Measurements from ENCODE around the gene PSMA5.
"Not testable (repeated sequence)": the region's sequence is repeated elsewhere in the genome, so short reads cannot be mapped to it uniquely, and the experiment has no call there.

PSMA5 gene

DNA sequence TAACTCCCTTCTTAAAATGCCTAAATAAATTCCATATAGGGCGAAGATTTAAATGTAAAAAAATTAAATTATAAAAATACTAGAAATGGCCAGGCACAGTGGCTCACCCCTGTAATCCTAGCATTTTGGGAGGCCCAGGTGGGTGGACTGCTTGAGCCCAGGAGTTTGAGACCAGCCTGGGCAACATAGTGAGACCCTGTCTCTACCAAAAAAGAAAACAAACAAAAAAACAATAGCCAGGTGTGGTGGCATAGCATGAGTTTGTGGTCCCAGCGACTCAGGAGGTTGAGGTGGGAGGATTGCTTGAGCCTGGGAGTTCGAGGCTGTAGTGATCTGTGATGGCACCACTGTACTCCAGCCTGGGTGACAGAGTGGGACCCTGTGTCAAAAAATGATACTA, 46.3 kb downstream of the PSMA5 start:
- H2BK15ac ChIP-seq (ENCODE audit: low read length) = no peak overlapping the region
- no CpG with 5 or more reads among the region's 3 CpGs for WGBS, 2 donors (ENCODE audit: extremely low coverage in 2 of 2, insufficient read length in 2 of 2, insufficient replicate concordance in 1 of 2)
- no peak overlapping the region for H4K8ac ChIP-seq (ENCODE audit: low read depth, low read length)

DNA sequence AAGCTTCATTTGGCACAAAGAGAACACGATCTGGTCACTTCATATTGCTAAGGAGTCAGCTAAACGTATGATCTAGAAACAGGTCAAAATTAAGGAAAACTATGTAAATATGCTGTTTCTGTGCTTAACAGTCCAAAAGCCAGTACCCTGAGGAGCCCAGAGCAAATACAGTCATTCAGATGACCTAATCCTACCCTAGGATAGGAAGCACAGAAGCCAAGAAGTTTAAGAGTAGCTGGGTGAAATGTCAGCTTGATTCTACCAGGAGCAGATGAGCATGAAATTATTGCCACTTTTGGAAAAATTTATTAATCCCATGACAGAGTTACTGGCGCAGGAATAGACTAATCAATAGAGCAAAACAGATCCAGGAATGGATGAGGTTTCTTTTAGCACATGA, 46.8 kb downstream of the PSMA5 start:
- H3K23ac ChIP-seq (ENCODE audit: low read depth, low read length, poor library complexity) = no peak overlapping the region
- no peak overlapping the region for H2AFZ ChIP-seq (ENCODE audit: low read length)
- no peak overlapping the region for H3K4ac ChIP-seq (ENCODE audit: low read length)
- WGBS, 2 donors (ENCODE audit: extremely low coverage in 2 of 2, insufficient read length in 2 of 2, insufficient replicate concordance in 1 of 2) = no CpG with 5 or more reads among the region's 3 CpGs
- no peak overlapping the region for H4K8ac ChIP-seq (ENCODE audit: low read depth, low read length)
- H2BK5ac ChIP-seq (ENCODE audit: low read length) = no peak overlapping the region
- H3K14ac ChIP-seq (ENCODE audit: low read length) = no peak overlapping the region
- no peaks in the 10 kb centered on the region for H3K79me1 ChIP-seq (ENCODE audit: low read depth, low read length)
- no peak overlapping the region for H2BK12ac ChIP-seq (ENCODE audit: low read length)
- no peak overlapping the region for H2BK15ac ChIP-seq (ENCODE audit: low read length)
- H3K27me3 ChIP-seq (ENCODE audit: control insufficient read depth in 3 of 3, insufficient read depth in 3 of 3, low read depth in 1 of 3, low read length in 3 of 3) = no peaks in the 10 kb centered on the region
- no peak overlapping the region for H3K4me3 ChIP-seq (ENCODE audit: low read length in 2 of 2)
- no peaks in the 10 kb centered on the region for H3K36me3 ChIP-seq (replicated peaks in 1 of 2; ENCODE audit: control insufficient read depth in 2 of 2, insufficient read depth in 2 of 2, low read length in 2 of 2)
- H3K9me3 ChIP-seq (replicated peaks in 1 of 2; ENCODE audit: control insufficient read depth in 2 of 2, insufficient read depth in 1 of 2, low read depth in 1 of 2, low read length in 2 of 2) = peaks cover 0 to 6% of the 10 kb centered on the region in 2 donors
- H3K4me1 ChIP-seq (ENCODE audit: control insufficient read depth in 2 of 2, insufficient read depth in 1 of 2, low read depth in 1 of 2, low read length in 2 of 2) = peaks cover 0 to 8% of the 10 kb centered on the region in 2 donors
- H2AK5ac ChIP-seq (ENCODE audit: low read depth, low read length) = no peak overlapping the region
- no peak for DNase-seq (ENCODE audit: low spot score)
- no peak overlapping the region for H3K4me2 ChIP-seq (ENCODE audit: insufficient read depth, low read length, poor library complexity, severe bottlenecking)
- H3K9ac ChIP-seq (ENCODE audit: low read depth, low read length, poor library complexity) = no peak overlapping the region
- no peak overlapping the region for H3K18ac ChIP-seq (ENCODE audit: low read length)
- H3K27ac ChIP-seq (replicated peaks; ENCODE audit: low read length) = no peak overlapping the region
- no peak overlapping the region for H4K91ac ChIP-seq (ENCODE audit: low read depth, low read length, poor library complexity)
- no peak overlapping the region for H2BK120ac ChIP-seq (ENCODE audit: low read depth, low read length)

More for the DNA sequence above, 46.3 kb downstream of the PSMA5 start:
- Histone ChIP-seq H3K4me3 (ENCODE audit: low read length in 2 of 2) (no peak overlapping the region), H3K4me1 (ENCODE audit: control insufficient read depth in 2 of 2, insufficient read depth in 1 of 2, low read depth in 1 of 2, low read length in 2 of 2) (peaks cover 0 to 8% of the 10 kb centered on the region in 2 donors), H3K18ac (ENCODE audit: low read length) (no peak overlapping the region), H2BK120ac (ENCODE audit: low read depth, low read length) (no peak overlapping the region), H3K4ac (ENCODE audit: low read length) (no peak overlapping the region), H3K79me1 (ENCODE audit: low read depth, low read length) (no peaks in the 10 kb centered on the region), H3K27me3 (ENCODE audit: control insufficient read depth in 3 of 3, insufficient read depth in 3 of 3, low read depth in 1 of 3, low read length in 3 of 3) (no peaks in the 10 kb centered on the region), H3K14ac (ENCODE audit: low read length) (no peak overlapping the region), H4K91ac (ENCODE audit: low read depth, low read length, poor library complexity) (no peak overlapping the region), H3K23ac (ENCODE audit: low read depth, low read length, poor library complexity) (no peak overlapping the region), H3K9me3 (replicated peaks in 1 of 2; ENCODE audit: control insufficient read depth in 2 of 2, insufficient read depth in 1 of 2, low read depth in 1 of 2, low read length in 2 of 2) (peaks cover 2 to 4% of the 10 kb centered on the region in 2 donors), H2AK5ac (ENCODE audit: low read depth, low read length) (no peak overlapping the region), H3K36me3 (replicated peaks in 1 of 2; ENCODE audit: control insufficient read depth in 2 of 2, insufficient read depth in 2 of 2, low read length in 2 of 2) (no peaks in the 10 kb centered on the region), H3K9ac (ENCODE audit: low read depth, low read length, poor library complexity) (no peak overlapping the region), H3K4me2 (ENCODE audit: insufficient read depth, low read length, poor library complexity, severe bottlenecking) (no peak overlapping the region), H3K27ac (replicated peaks; ENCODE audit: low read length) (no peak overlapping the region), H2BK12ac (ENCODE audit: low read length) (no peak overlapping the region), H2BK5ac (ENCODE audit: low read length) (no peak overlapping the region), H2AFZ (ENCODE audit: low read length) (no peak overlapping the region)
- no peak for DNase-seq (ENCODE audit: low spot score)

DNA sequence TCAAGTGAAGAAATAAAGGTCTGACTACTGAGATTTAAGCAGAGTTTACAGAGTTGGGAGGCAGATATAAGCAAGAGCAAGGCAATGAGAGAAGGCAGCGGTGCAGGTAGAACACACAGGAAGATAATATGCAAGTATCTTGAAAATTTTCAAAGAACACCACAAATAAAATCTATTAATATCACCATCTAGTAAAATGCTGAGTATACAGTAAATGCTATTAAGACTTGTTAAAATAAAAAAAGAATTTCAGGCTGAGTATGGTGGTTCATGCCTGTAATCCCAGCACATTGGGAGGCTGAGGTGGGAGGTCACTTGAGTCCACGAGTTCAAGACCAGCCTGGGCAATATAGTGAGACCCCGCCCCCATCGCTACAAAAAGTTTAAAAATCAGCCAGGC, 48.5 kb downstream of the PSMA5 start:
- Histone ChIP-seq H2BK120ac (ENCODE audit: low read depth, low read length) (no peak overlapping the region), H4K8ac (ENCODE audit: low read depth, low read length) (no peak overlapping the region), H3K9ac (ENCODE audit: low read depth, low read length, poor library complexity) (no peak overlapping the region), H3K27me3 (ENCODE audit: control insufficient read depth in 3 of 3, insufficient read depth in 3 of 3, low read depth in 1 of 3, low read length in 3 of 3) (no peaks in the 10 kb centered on the region), H3K79me1 (ENCODE audit: low read depth, low read length) (no peaks in the 10 kb centered on the region), H3K36me3 (replicated peaks in 1 of 2; ENCODE audit: control insufficient read depth in 2 of 2, insufficient read depth in 2 of 2, low read length in 2 of 2) (no peaks in the 10 kb centered on the region), H3K4me2 (ENCODE audit: insufficient read depth, low read length, poor library complexity, severe bottlenecking) (no peak overlapping the region), H2AK5ac (ENCODE audit: low read depth, low read length) (no peak overlapping the region), H3K4me1 (ENCODE audit: control insufficient read depth in 2 of 2, insufficient read depth in 1 of 2, low read depth in 1 of 2, low read length in 2 of 2) (peaks cover 0 to 5% of the 10 kb centered on the region in 2 donors), H2BK15ac (ENCODE audit: low read length) (no peak overlapping the region), H3K27ac (replicated peaks; ENCODE audit: low read length) (no peak overlapping the region), H3K14ac (ENCODE audit: low read length) (no peak overlapping the region), H3K9me3 (replicated peaks in 1 of 2; ENCODE audit: control insufficient read depth in 2 of 2, insufficient read depth in 1 of 2, low read depth in 1 of 2, low read length in 2 of 2) (peaks cover 0 to 5% of the 10 kb centered on the region in 2 donors), H3K18ac (ENCODE audit: low read length) (no peak overlapping the region), H2AFZ (ENCODE audit: low read length) (no peak overlapping the region), H2BK12ac (ENCODE audit: low read length) (no peak overlapping the region), H4K91ac (ENCODE audit: low read depth, low read length, poor library complexity) (no peak overlapping the region), H2BK5ac (ENCODE audit: low read length) (no peak overlapping the region), H3K23ac (ENCODE audit: low read depth, low read length, poor library complexity) (no peak overlapping the region), H3K4ac (ENCODE audit: low read length) (no peak overlapping the region), H3K4me3 (ENCODE audit: low read length in 2 of 2) (no peak overlapping the region)
- WGBS, 2 donors (ENCODE audit: extremely low coverage in 2 of 2, insufficient read length in 2 of 2, insufficient replicate concordance in 1 of 2) = no CpG with 5 or more reads among the region's 4 CpGs
- no peak for DNase-seq (ENCODE audit: low spot score)

DNA sequence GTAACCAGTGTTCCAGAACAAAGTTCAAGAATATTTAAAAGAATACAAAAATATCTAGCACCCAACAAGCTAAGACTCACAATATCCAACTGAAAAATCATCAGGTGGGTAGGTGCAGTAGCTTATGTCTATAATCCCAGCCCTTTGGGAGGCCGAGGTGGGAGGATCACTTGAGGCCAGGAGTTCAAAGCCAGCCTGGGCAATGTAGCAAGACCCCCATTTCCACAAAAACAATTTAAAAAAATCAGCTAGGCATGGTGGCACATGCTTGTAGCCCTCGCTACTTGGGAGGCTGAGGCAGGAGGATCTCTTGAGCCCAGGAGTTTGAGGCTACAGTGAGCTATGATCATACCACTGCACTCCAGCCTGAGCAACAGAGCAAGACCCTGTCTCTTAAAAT, 52.6 kb downstream of the PSMA5 start:
- not testable (repeated sequence) for H4K8ac ChIP-seq (ENCODE audit: low read depth, low read length); H3K27me3 ChIP-seq (ENCODE audit: control insufficient read depth in 3 of 3, insufficient read depth in 3 of 3, low read depth in 1 of 3, low read length in 3 of 3); H2AFZ ChIP-seq (ENCODE audit: low read length); H3K4me1 ChIP-seq (ENCODE audit: control insufficient read depth in 2 of 2, insufficient read depth in 1 of 2, low read depth in 1 of 2, low read length in 2 of 2); H2BK5ac ChIP-seq (ENCODE audit: low read length); H3K27ac ChIP-seq (replicated peaks; ENCODE audit: low read length); H2BK120ac ChIP-seq (ENCODE audit: low read depth, low read length); DNase-seq (ENCODE audit: low spot score); H3K23ac ChIP-seq (ENCODE audit: low read depth, low read length, poor library complexity); H3K4me3 ChIP-seq (ENCODE audit: low read length in 2 of 2); H3K79me1 ChIP-seq (ENCODE audit: low read depth, low read length); H4K91ac ChIP-seq (ENCODE audit: low read depth, low read length, poor library complexity); H3K18ac ChIP-seq (ENCODE audit: low read length); H2BK12ac ChIP-seq (ENCODE audit: low read length); H3K9ac ChIP-seq (ENCODE audit: low read depth, low read length, poor library complexity); H2BK15ac ChIP-seq (ENCODE audit: low read length); H3K4ac ChIP-seq (ENCODE audit: low read length); H3K14ac ChIP-seq (ENCODE audit: low read length); H3K4me2 ChIP-seq (ENCODE audit: insufficient read depth, low read length, poor library complexity, severe bottlenecking); H2AK5ac ChIP-seq (ENCODE audit: low read depth, low read length); H3K9me3 ChIP-seq (replicated peaks in 1 of 2; ENCODE audit: control insufficient read depth in 2 of 2, insufficient read depth in 1 of 2, low read depth in 1 of 2, low read length in 2 of 2); H3K36me3 ChIP-seq (replicated peaks in 1 of 2; ENCODE audit: control insufficient read depth in 2 of 2, insufficient read depth in 2 of 2, low read length in 2 of 2)
- whole genome bisulfite sequencing, 2 donors (ENCODE audit: extremely low coverage in 2 of 2, insufficient read length in 2 of 2, insufficient replicate concordance in 1 of 2) = no CpG with 5 or more reads among the region's 2 CpGs

Measured in neuronal stem cell (in vitro differentiated cells).